Measurements from ENCODE around the gene GPR37L1. TPM values are rescaled to one million over a fixed set of nuclear protein-coding genes. Genes with fewer than 3 reads are reported as not detected.

The GPR37L1 gene
- total and polyA plus RNA-seq, 4 donors = under 0.01 to 0.04 (median 0.02) TPM; not detected in 1

DNA sequence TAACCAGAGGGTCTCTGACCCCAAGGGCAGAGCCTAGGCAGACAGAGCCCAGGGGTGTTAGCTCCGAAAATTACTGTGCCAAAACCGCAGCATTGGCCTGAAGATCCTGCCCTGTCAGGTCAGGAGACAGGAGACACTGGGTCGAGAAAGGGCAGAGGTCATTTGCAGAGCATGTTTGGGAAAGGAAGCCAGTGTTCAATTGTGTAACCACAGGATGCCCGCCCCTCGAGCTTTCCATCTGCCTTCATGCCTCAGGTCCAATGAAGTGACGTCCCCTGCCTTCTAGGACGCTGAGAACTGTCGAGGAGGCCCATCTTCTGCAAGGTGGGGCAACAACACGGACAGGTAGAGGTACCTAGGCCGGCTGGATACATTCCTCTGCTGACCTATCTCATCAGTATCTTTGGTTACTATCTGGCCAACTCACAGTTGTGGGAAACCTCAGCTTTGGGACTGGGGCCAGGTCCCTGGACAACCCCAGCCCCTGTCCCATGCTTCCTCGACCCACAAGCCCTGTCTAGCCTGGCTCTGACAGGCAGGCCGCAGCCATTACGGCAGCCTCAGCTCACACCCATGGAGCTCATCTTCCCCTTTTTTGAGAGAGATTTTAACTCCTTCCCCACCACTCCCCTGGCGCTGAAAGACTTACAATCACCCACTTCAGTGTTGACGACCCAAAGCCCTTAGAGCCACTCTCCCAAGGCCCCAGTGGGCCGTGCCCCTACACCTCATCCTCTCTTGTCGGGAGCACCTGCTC is 20.5 kb downstream of the GPR37L1 start:
- peak; percentile 37 for TF ChIP-seq FOXA2 (IDR thresholded peaks at IDR 0.05)
- peak; percentile 99 for TF ChIP-seq RXRA (IDR thresholded peaks at IDR 0.05)
- TF ChIP-seq HNF4A (conservative IDR thresholded peaks at IDR 0.05) = peak; percentile 93 to 97
- no peak for TF ChIP-seq RAD21 (IDR thresholded peaks at IDR 0.05)
- TF ChIP-seq HNF4G (IDR thresholded peaks at IDR 0.05) = peak; percentile 78
- peak; percentile 56 for TF ChIP-seq REST (IDR thresholded peaks at IDR 0.05)
- TF ChIP-seq GABPA (IDR thresholded peaks at IDR 0.05 in 1 of 2, conservative IDR thresholded peaks at IDR 0.05 in 1 of 2) = peak in 1 of 2 donors; percentile 65
- peak; percentile 99 for TF ChIP-seq NR2F2 (IDR thresholded peaks at IDR 0.05)
- TF ChIP-seq, protein P1, sequence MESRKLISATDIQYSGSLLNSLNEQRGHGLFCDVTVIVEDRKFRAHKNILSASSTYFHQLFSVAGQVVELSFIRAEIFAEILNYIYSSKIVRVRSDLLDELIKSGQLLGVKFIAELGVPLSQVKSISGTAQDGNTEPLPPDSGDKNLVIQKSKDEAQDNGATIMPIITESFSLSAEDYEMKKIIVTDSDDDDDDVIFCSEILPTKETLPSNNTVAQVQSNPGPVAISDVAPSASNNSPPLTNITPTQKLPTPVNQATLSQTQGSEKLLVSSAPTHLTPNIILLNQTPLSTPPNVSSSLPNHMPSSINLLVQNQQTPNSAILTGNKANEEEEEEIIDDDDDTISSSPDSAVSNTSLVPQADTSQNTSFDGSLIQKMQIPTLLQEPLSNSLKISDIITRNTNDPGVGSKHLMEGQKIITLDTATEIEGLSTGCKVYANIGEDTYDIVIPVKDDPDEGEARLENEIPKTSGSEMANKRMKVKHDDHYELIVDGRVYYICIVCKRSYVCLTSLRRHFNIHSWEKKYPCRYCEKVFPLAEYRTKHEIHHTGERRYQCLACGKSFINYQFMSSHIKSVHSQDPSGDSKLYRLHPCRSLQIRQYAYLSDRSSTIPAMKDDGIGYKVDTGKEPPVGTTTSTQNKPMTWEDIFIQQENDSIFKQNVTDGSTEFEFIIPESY (IDR thresholded peaks at IDR 0.05) = no peak
- no peak for TF ChIP-seq ATF3 (IDR thresholded peaks at IDR 0.05)
- peak; percentile 40 for TF ChIP-seq FOXA1 (IDR thresholded peaks at IDR 0.05)
- TF ChIP-seq, protein P2, sequence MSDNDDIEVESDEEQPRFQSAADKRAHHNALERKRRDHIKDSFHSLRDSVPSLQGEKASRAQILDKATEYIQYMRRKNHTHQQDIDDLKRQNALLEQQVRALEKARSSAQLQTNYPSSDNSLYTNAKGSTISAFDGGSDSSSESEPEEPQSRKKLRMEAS (IDR thresholded peaks at IDR 0.05) = peak; percentile 94
- TF ChIP-seq CTCF (IDR thresholded peaks at IDR 0.05; ENCODE audit: low read depth, low read length, missing input control) = no peak
- no peak for TF ChIP-seq TAF1 (conservative IDR thresholded peaks at IDR 0.05)
- peak in 1 of 2 donors; percentile 62 for TF ChIP-seq JUND (IDR thresholded peaks at IDR 0.05)
- TF ChIP-seq EGR1 (IDR thresholded peaks at IDR 0.05; ENCODE audit: low read depth in 2 of 2) = no peak
- peak; percentile 86 for TF ChIP-seq SP1 (IDR thresholded peaks at IDR 0.05)
- TF ChIP-seq YY1 (IDR thresholded peaks at IDR 0.05) = peak; percentile 82
- H3K27ac ChIP-seq (ENCODE audit: low read depth in 1 of 2, low read length in 2 of 2) = peak overlapping the region; percentile 92 to 94
- H3K4me1 ChIP-seq (ENCODE audit: control insufficient read depth in 4 of 4, insufficient read depth in 4 of 4, low read length in 3 of 4) = peaks cover 7 to 38% (median 21%) of the 10 kb centered on the region in 4 donors
- no peaks in the 10 kb centered on the region for H3K27me3 ChIP-seq (ENCODE audit: control insufficient read depth in 4 of 4, insufficient read depth in 4 of 4, low read length in 3 of 4)
- 4% methylated on average over 17 of the region's 17 CpGs for WGBS
- peak overlapping the region; percentile 67 to 91 (median 90) for H3K4me3 ChIP-seq (ENCODE audit: low read depth in 1 of 3, low read length in 3 of 3)
- H3K9ac ChIP-seq (ENCODE audit: low read depth in 1 of 2, low read length in 2 of 2) = peak overlapping the region; percentile 63 to 84
- no peak for DNase-seq (ENCODE audit: low spot score)
- peaks cover 0 to 2% (median 0%) of the 10 kb centered on the region in 4 donors for H3K36me3 ChIP-seq (ENCODE audit: control insufficient read depth in 4 of 4, insufficient read depth in 3 of 4, low read depth in 1 of 4, low read length in 3 of 4)
- H3K9me3 ChIP-seq (ENCODE audit: control insufficient read depth in 4 of 4, low read length in 3 of 4) = no peaks in the 10 kb centered on the region
